Spleen (tissue), 7 donors: ENCODE results near the gene AR.

Experiments
- POLR2A ChIP-seq, 3 donors: fragments of 450-650 bp; IDR thresholded peaks; one replicate each; pipeline ENCODE4 v1.5.1; 2017; ENCODE audit warnings: antibody characterized with exemption in 3 of 3, mild to moderate bottlenecking in 1 of 3
- TF ChIP-seq, protein P1 (sequence below), 11 experiments: fragments of 200-600 bp in 7 of 11; fragments of 450-650 bp in 4 of 11; sonication (generic) in 4 of 11; IDR thresholded peaks in 8 of 11; conservative IDR thresholded peaks in 3 of 11; 1 replicate in 7 of 11; 2 replicates in 4 of 11; pipeline versions ENCODE4 v1.4.0 to v1.8.0; 2016 to 2021; ENCODE audit warnings: antibody characterized with exemption in 11 of 11, inconsistent platforms in 4 of 11, mild to moderate bottlenecking in 1 of 11
- donor health status: DM: no; HTN: no; CAD: no; lungs with moderate emphysema.
- donor health status: DM: no; HTN: no; CAD: no.
- donor health status: DM: no; HTN: no; CAD: no.

DNA sequence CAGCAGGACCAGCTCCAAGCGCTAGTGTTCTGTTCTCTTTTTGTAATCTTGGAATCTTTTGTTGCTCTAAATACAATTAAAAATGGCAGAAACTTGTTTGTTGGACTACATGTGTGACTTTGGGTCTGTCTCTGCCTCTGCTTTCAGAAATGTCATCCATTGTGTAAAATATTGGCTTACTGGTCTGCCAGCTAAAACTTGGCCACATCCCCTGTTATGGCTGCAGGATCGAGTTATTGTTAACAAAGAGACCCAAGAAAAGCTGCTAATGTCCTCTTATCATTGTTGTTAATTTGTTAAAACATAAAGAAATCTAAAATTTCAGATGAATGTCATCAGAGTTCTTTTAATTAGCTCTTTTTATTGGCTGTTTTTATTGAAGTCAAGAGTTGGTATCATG lies 186.5 kb downstream of the AR start:
- TF ChIP-seq, protein P1, sequence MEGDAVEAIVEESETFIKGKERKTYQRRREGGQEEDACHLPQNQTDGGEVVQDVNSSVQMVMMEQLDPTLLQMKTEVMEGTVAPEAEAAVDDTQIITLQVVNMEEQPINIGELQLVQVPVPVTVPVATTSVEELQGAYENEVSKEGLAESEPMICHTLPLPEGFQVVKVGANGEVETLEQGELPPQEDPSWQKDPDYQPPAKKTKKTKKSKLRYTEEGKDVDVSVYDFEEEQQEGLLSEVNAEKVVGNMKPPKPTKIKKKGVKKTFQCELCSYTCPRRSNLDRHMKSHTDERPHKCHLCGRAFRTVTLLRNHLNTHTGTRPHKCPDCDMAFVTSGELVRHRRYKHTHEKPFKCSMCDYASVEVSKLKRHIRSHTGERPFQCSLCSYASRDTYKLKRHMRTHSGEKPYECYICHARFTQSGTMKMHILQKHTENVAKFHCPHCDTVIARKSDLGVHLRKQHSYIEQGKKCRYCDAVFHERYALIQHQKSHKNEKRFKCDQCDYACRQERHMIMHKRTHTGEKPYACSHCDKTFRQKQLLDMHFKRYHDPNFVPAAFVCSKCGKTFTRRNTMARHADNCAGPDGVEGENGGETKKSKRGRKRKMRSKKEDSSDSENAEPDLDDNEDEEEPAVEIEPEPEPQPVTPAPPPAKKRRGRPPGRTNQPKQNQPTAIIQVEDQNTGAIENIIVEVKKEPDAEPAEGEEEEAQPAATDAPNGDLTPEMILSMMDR (IDR thresholded peaks at IDR 0.05 in 8 of 11, conservative IDR thresholded peaks at IDR 0.05 in 3 of 11) = no peak
- no peak for TF ChIP-seq POLR2A (IDR thresholded peaks at IDR 0.05)
